H9 (cell line): ENCODE results near the gene TTC7B. TPM values are rescaled to one million over a fixed set of nuclear protein-coding genes. Genes with fewer than 3 reads are reported as not detected.

Experiments
- DNase-seq: peaks from one replicate; pipeline ENCODE4 v3.0.0-alpha.2; 2017
- H2AFZ ChIP-seq: one replicate; pipeline ENCODE4 v1.6.1; 2013; ENCODE audit warnings: mild to moderate bottlenecking, low read length, control low read depth, moderate library complexity
- H2AK5ac ChIP-seq: 2 replicates; pipeline ENCODE4 v1.6.1; 2013; ENCODE audit warnings: low read length, control low read depth, mixed read lengths; ENCODE audit not compliant: insufficient read length
- H2BK120ac ChIP-seq: one replicate; pipeline ENCODE4 v1.6.1; 2013; ENCODE audit warnings: low read depth, mild to moderate bottlenecking, low read length, control low read depth, inconsistent platforms; ENCODE audit not compliant: poor library complexity, severe bottlenecking
- H2BK12ac ChIP-seq: 2 replicates; pipeline ENCODE4 v1.6.1; 2013; ENCODE audit warnings: low read length, control low read depth, mixed read lengths, low read depth; ENCODE audit not compliant: insufficient read length
- H2BK15ac ChIP-seq: 2 replicates; pipeline ENCODE4 v1.6.1; 2013; ENCODE audit warnings: low read depth, low read length, control low read depth
- H2BK20ac ChIP-seq: one replicate; pipeline ENCODE4 v1.6.1; 2013; ENCODE audit warnings: low read depth, mild to moderate bottlenecking, low read length, control low read depth, inconsistent platforms; ENCODE audit not compliant: poor library complexity, severe bottlenecking
- H2BK5ac ChIP-seq: 2 replicates; pipeline ENCODE4 v1.6.1; 2013; ENCODE audit warnings: low read length, control low read depth, mixed read lengths; ENCODE audit not compliant: insufficient read length
- H3K14ac ChIP-seq: 2 replicates; pipeline ENCODE4 v1.6.1; 2013; ENCODE audit warnings: low read length, control low read depth; ENCODE audit not compliant: insufficient read depth
- H3K18ac ChIP-seq: 2 replicates; pipeline ENCODE4 v1.6.1; 2013; ENCODE audit warnings: low read depth, mild to moderate bottlenecking, mixed read lengths, low read length, control low read depth; ENCODE audit not compliant: insufficient read length
- H3K23ac ChIP-seq: 2 replicates; pipeline ENCODE4 v1.6.1; 2013; ENCODE audit warnings: low read length, control low read depth, mixed read lengths, low read depth; ENCODE audit not compliant: insufficient read length
- H3K23me2 ChIP-seq: 2 replicates; pipeline ENCODE4 v1.6.1; 2013; ENCODE audit warnings: low read depth, mild to moderate bottlenecking, mixed read lengths, low read length, control low read depth; ENCODE audit not compliant: insufficient read length, poor library complexity, severe bottlenecking
- H3K27ac ChIP-seq: 2 replicates; pipeline ENCODE4 v1.5.1; 2013; ENCODE audit warnings: low read length, control low read depth, mixed read lengths, low read depth; ENCODE audit not compliant: insufficient read length
- H3K27me3 ChIP-seq: 2 replicates; pipeline ENCODE4 v1.6.1; 2013; ENCODE audit warnings: low read length, control low read depth, inconsistent platforms; ENCODE audit not compliant: insufficient read depth
- H3K4ac ChIP-seq: 2 replicates; pipeline ENCODE4 v1.6.1; 2013; ENCODE audit warnings: low read depth, mild to moderate bottlenecking, control low read depth, inconsistent platforms, low read length, moderate library complexity
- H3K4me1 ChIP-seq: 2 replicates; pipeline ENCODE4 v1.6.1; 2013; ENCODE audit warnings: low read length, control low read depth, inconsistent platforms; ENCODE audit not compliant: insufficient read depth
- H3K4me2 ChIP-seq: 2 replicates; pipeline ENCODE4 v1.6.1; 2013; ENCODE audit warnings: low read length, control low read depth, mixed read lengths; ENCODE audit not compliant: insufficient read length, insufficient read depth
- H3K56ac ChIP-seq: 2 replicates; pipeline ENCODE4 v1.6.1; 2013; ENCODE audit warnings: low read depth, mild to moderate bottlenecking, mixed read lengths, low read length, control low read depth; ENCODE audit not compliant: insufficient read length
- H3K79me1 ChIP-seq: 2 replicates; pipeline ENCODE4 v1.6.1; 2013; ENCODE audit warnings: low read depth, mild to moderate bottlenecking, moderate library complexity, low read length, control low read depth, inconsistent platforms; ENCODE audit not compliant: insufficient read depth, poor library complexity, severe bottlenecking
- H3K79me2 ChIP-seq: 2 replicates; pipeline ENCODE4 v1.6.1; 2013; ENCODE audit warnings: low read length, control low read depth, inconsistent platforms; ENCODE audit not compliant: insufficient read depth
- H3K9ac ChIP-seq: 2 replicates; pipeline ENCODE4 v1.6.1; 2013; ENCODE audit warnings: low read length, control low read depth, mixed read lengths; ENCODE audit not compliant: insufficient read length; ENCODE audit errors: extremely low read depth
- H3K9me3 ChIP-seq: one replicate; pipeline ENCODE4 v1.6.1; 2013; ENCODE audit warnings: low read depth, low read length, inconsistent platforms; ENCODE audit not compliant: control insufficient read depth
- H3T11ph ChIP-seq: one replicate; pipeline ENCODE4 v1.6.1; 2013; ENCODE audit warnings: mild to moderate bottlenecking, low read length, control low read depth, inconsistent platforms
- H4K20me1 ChIP-seq: one replicate; pipeline ENCODE4 v1.6.1; 2013; ENCODE audit not compliant: control insufficient read depth, insufficient read length, insufficient read depth
- H4K5ac ChIP-seq: 2 replicates; pipeline ENCODE4 v1.6.1; 2013; ENCODE audit warnings: low read depth, mild to moderate bottlenecking, mixed read lengths, low read length, control low read depth; ENCODE audit not compliant: insufficient read length
- H4K8ac ChIP-seq: replicated peaks from 2 replicates; pipeline ENCODE4 v1.6.1; 2013; ENCODE audit warnings: low read length, control low read depth, mixed read lengths, low read depth; ENCODE audit not compliant: insufficient read length
- H4K91ac ChIP-seq: 2 replicates; pipeline ENCODE4 v1.6.1; 2013; ENCODE audit warnings: low read depth, mild to moderate bottlenecking, moderate library complexity, mixed read lengths, low read length, control low read depth; ENCODE audit not compliant: insufficient read length
- H3K27ac Mint-ChIP-seq, 3 experiments: 2 replicates in 2 of 3; 3 replicates in 1 of 3; pipeline ENCODE4 v1.8.0; 2020 to 2021; ENCODE audit warnings: mixed read lengths in 3 of 3, mild to moderate bottlenecking in 1 of 3, moderate library complexity in 1 of 3
- H3K27me3 Mint-ChIP-seq: 2 replicates; pipeline ENCODE4 v1.8.0; 2021; ENCODE audit warnings: low read depth, mild to moderate bottlenecking, moderate library complexity, mixed read lengths
- H3K36me3 Mint-ChIP-seq, 3 experiments: 2 replicates in 2 of 3; 3 replicates in 1 of 3; pipeline ENCODE4 v1.8.0; 2020 to 2021; ENCODE audit warnings: low read depth in 3 of 3, mixed read lengths in 3 of 3; ENCODE audit not compliant: insufficient read depth in 1 of 3
- H3K4me1 Mint-ChIP-seq, 2 experiments: 2 replicates each; pipeline ENCODE4 v1.8.0; 2020; ENCODE audit warnings: mixed read lengths in 2 of 2
- H3K4me3 Mint-ChIP-seq, 2 experiments: 2 replicates in 1 of 2; 3 replicates in 1 of 2; pipeline ENCODE4 v1.8.0; 2020 to 2021; ENCODE audit warnings: mild to moderate bottlenecking in 2 of 2, mixed read lengths in 2 of 2, moderate library complexity in 1 of 2
- H3K9me3 Mint-ChIP-seq, 2 experiments: 2 replicates in 1 of 2; 3 replicates in 1 of 2; pipeline ENCODE4 v1.8.0; 2020; ENCODE audit warnings: mild to moderate bottlenecking in 2 of 2, mixed read lengths in 2 of 2, moderate library complexity in 1 of 2
- CTCF ChIP-seq: fragments of 200-600 bp; sonication (generic); conservative IDR thresholded peaks from 3 replicates; pipeline ENCODE4 v1.8.0; 2021; ENCODE audit warnings: antibody characterized with exemption, mild to moderate bottlenecking
- WGBS: extraction: QIAGEN DNeasy Blood & Tissue Kit; methylation state at CpG from one replicate; pipeline ENCODE4 v1.1.7; 2013; ENCODE audit warnings: missing lambda C conversion rate, low lambda C conversion rate, mixed read lengths; ENCODE audit not compliant: insufficient read length; ENCODE audit errors: extremely low coverage; 5-methylcytosine and 5-hydroxymethylcytosine counted together
- total RNA-seq: library from RNA; stranded (reverse); gene quantifications from 2 replicates; pipeline ENCODE4 v1.2.1, GENCODE V29; 2021

TTC7B gene
- total RNA-seq, 1 experiment from 2014 or later = 33.7 TPM

GRCh38 chr14:90514566-90514965 lies 301.7 kb downstream of the TTC7B start:
- no peaks in the 10 kb centered on the region for H3K79me2 ChIP-seq
- DNase-seq = no peak
- no peak overlapping the region for H2BK120ac ChIP-seq
- H3T11ph ChIP-seq = no peak overlapping the region
- no peak overlapping the region for H4K5ac ChIP-seq
- H3K9ac ChIP-seq = no peak overlapping the region
- no peak overlapping the region for H3K18ac ChIP-seq
- H4K8ac ChIP-seq = no peak overlapping the region
- H3K23me2 ChIP-seq = no peaks in the 10 kb centered on the region
- no peak overlapping the region for H3K23ac ChIP-seq
- no peak overlapping the region for H3K27ac ChIP-seq
- TF ChIP-seq CTCF = no peak
- no peak overlapping the region for H4K91ac ChIP-seq
- WGBS = no CpG with 5 or more reads among the region's 4 CpGs
- H3K36me3 Mint-ChIP-seq = no peaks in the 10 kb centered on the region
- H3K56ac ChIP-seq = no peak overlapping the region
- H2BK12ac ChIP-seq = no peak overlapping the region
- no peak overlapping the region; a peak in 1 of 7 replicates for H3K27ac Mint-ChIP-seq
- H3K9me3 ChIP-seq = no peaks in the 10 kb centered on the region
- no peak overlapping the region for H3K4me2 ChIP-seq
- H3K79me1 ChIP-seq = no peaks in the 10 kb centered on the region
- H2BK15ac ChIP-seq = no peak overlapping the region
- peaks cover 43 to 58% of the 10 kb centered on the region in 2 experiments for H3K4me1 Mint-ChIP-seq
- H2AK5ac ChIP-seq = no peak overlapping the region
- no peak overlapping the region for H3K4me3 Mint-ChIP-seq
- no peak overlapping the region for H2AFZ ChIP-seq
- H2BK5ac ChIP-seq = no peak overlapping the region
- no peaks in the 10 kb centered on the region for H4K20me1 ChIP-seq
- H3K4me1 ChIP-seq = peaks cover 3% of the 10 kb centered on the region; the same call in 1 of the 2 replicates
- no peak overlapping the region for H3K4ac ChIP-seq
- H3K14ac ChIP-seq = no peak overlapping the region
- H3K9me3 Mint-ChIP-seq = no peaks in the 10 kb centered on the region
- no peak overlapping the region for H2BK20ac ChIP-seq
- H3K27me3 Mint-ChIP-seq = no peaks in the 10 kb centered on the region
- no peaks in the 10 kb centered on the region for H3K27me3 ChIP-seq
